HUES6 (cell line): Measurements from ENCODE around the gene PRKG1.

Experiments
- H3K27ac ChIP-seq: 2 replicates; pipeline ENCODE4 v1.7.0; 2013; ENCODE audit warnings: low read depth, mild to moderate bottlenecking, low read length, inconsistent platforms
- H3K27me3 ChIP-seq: 2 replicates; pipeline ENCODE4 v1.6.1; 2013; ENCODE audit warnings: low read length; ENCODE audit not compliant: control insufficient read depth, insufficient read depth
- H3K36me3 ChIP-seq: 2 replicates; pipeline ENCODE4 v1.6.1; 2013; ENCODE audit warnings: low read length; ENCODE audit not compliant: control insufficient read depth, insufficient read depth
- H3K4me1 ChIP-seq: 2 replicates; pipeline ENCODE4 v1.6.1; 2013; ENCODE audit warnings: low read length; ENCODE audit not compliant: control insufficient read depth, insufficient read depth
- H3K4me3 ChIP-seq: 2 replicates; pipeline ENCODE4 v1.5.1; 2013; ENCODE audit warnings: low read depth, low read length
- H3K9ac ChIP-seq: one replicate; pipeline ENCODE4 v1.6.1; 2013; ENCODE audit warnings: mild to moderate bottlenecking, low read length
- H3K9me3 ChIP-seq: 2 replicates; pipeline ENCODE4 v1.6.1; 2013; ENCODE audit warnings: low read depth, low read length; ENCODE audit not compliant: control insufficient read depth, insufficient read depth

The PRKG1 gene

GRCh38 chr10:52212062-52212461 lies 1137.8 kb downstream of the PRKG1 start:
- H3K36me3 ChIP-seq = no peaks in the 10 kb centered on the region
- H3K9ac ChIP-seq = no peak overlapping the region
- H3K27ac ChIP-seq = 0 out of 2 replicates have a peak overlapping the region, but pooled peaks have one; percentile 74
- H3K9me3 ChIP-seq = no peaks in the 10 kb centered on the region
- no peak overlapping the region for H3K4me3 ChIP-seq
- H3K4me1 ChIP-seq = peaks cover 47% of the 10 kb centered on the region
- H3K27me3 ChIP-seq = no peaks in the 10 kb centered on the region

- peaks cover 51% of the 10 kb centered on the region for H3K4me1 ChIP-seq
- H3K36me3 ChIP-seq = no peaks in the 10 kb centered on the region
- no peaks in the 10 kb centered on the region for H3K9me3 ChIP-seq
- H3K9ac ChIP-seq = no peak overlapping the region
- H3K27ac ChIP-seq = peak overlapping the region; percentile 74
- no peak overlapping the region for H3K4me3 ChIP-seq
- H3K27me3 ChIP-seq = no peaks in the 10 kb centered on the region
Observed at GRCh38 chr10:52212802-52213201, 1138.5 kb downstream of the PRKG1 start.

GRCh38 chr10:52213321-52213752 lies 1139.0 kb downstream of the PRKG1 start:
- Histone ChIP-seq H3K27ac (peak overlapping the region; percentile 76), H3K4me1 (peaks cover 51% of the 10 kb centered on the region), H3K27me3 (no peaks in the 10 kb centered on the region)

GRCh38 chr10:52215745-52216361 lies 1141.6 kb downstream of the PRKG1 start:
- no peaks in the 10 kb centered on the region for H3K36me3 ChIP-seq
- H3K4me1 ChIP-seq = peaks cover 62% of the 10 kb centered on the region
- H3K27me3 ChIP-seq = no peaks in the 10 kb centered on the region
- H3K4me3 ChIP-seq = no peak overlapping the region
- no peaks in the 10 kb centered on the region for H3K9me3 ChIP-seq
- no peak overlapping the region for H3K27ac ChIP-seq
- H3K9ac ChIP-seq = no peak overlapping the region

More at GRCh38 chr10:52213321-52213752, 1139.0 kb downstream of the PRKG1 start:
- Histone ChIP-seq H3K9me3 (no peaks in the 10 kb centered on the region), H3K9ac (peak overlapping the region; percentile 46), H3K36me3 (no peaks in the 10 kb centered on the region), H3K4me3 (peak overlapping the region; percentile 7; the same call in 1 of the 2 replicates)

DNA sequence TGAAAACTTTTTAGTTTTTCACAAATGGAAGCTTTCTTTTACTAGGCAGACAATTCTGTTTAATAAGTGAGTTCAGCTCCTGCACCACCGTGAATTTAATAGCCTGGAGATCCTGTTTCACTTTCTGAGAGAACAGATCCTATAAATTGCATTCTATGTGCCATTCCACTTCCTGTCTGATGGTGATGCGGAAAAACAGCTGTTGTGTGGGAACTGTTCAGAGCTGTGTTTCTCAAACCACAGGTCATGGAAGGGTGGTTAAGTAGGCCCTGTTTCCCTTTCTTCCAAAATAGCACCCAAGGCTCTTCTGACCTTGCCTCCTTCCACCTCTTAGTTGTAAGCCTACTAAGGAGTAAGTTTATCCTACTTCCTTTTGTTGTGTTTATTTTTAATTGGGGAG lies 1142.6 kb downstream of the PRKG1 start:
- no peak overlapping the region for H3K27ac ChIP-seq
- H3K27me3 ChIP-seq = no peaks in the 10 kb centered on the region
- H3K9me3 ChIP-seq = no peaks in the 10 kb centered on the region
- no peaks in the 10 kb centered on the region for H3K36me3 ChIP-seq
- no peak overlapping the region for H3K9ac ChIP-seq
- peaks cover 54% of the 10 kb centered on the region for H3K4me1 ChIP-seq
- H3K4me3 ChIP-seq = no peak overlapping the region

GRCh38 chr10:52217531-52217930 lies 1143.2 kb downstream of the PRKG1 start:
- Histone ChIP-seq H3K9me3 (no peaks in the 10 kb centered on the region), H3K27me3 (no peaks in the 10 kb centered on the region), H3K4me1 (peaks cover 48% of the 10 kb centered on the region), H3K4me3 (no peak overlapping the region), H3K9ac (no peak overlapping the region), H3K27ac (no peak overlapping the region), H3K36me3 (no peaks in the 10 kb centered on the region)

DNA sequence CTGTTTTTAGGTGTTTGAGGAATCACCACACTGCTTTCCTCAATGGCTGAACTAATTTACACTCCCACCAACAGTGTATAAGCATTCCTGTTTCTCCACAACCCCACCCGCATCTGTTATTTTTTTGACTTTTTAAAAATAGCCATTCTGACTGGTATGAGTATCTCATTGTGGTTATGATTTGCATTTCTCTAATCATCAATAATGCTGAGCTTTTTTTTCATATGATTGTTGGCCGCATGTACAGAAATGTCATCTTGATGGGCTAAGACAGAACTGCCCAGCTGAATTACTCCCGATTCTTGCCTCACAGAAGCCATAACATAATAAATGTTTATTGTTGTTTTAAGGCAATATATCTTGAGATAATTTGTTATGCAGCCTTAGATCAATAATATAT lies 1146.7 kb downstream of the PRKG1 start:
- Histone ChIP-seq H3K27me3 (no peaks in the 10 kb centered on the region), H3K36me3 (no peaks in the 10 kb centered on the region), H3K27ac (no peak overlapping the region), H3K9ac (no peak overlapping the region), H3K9me3 (no peaks in the 10 kb centered on the region), H3K4me1 (peaks cover 26% of the 10 kb centered on the region), H3K4me3 (no peak overlapping the region)

- H3K4me3 ChIP-seq = no peak overlapping the region
- no peaks in the 10 kb centered on the region for H3K9me3 ChIP-seq
- H3K27me3 ChIP-seq = no peaks in the 10 kb centered on the region
- no peak overlapping the region for H3K27ac ChIP-seq
- no peak overlapping the region for H3K9ac ChIP-seq
- H3K36me3 ChIP-seq = no peaks in the 10 kb centered on the region
- H3K4me1 ChIP-seq = peaks cover 16% of the 10 kb centered on the region
Observed at GRCh38 chr10:52221923-52222322, 1147.6 kb downstream of the PRKG1 start.

DNA sequence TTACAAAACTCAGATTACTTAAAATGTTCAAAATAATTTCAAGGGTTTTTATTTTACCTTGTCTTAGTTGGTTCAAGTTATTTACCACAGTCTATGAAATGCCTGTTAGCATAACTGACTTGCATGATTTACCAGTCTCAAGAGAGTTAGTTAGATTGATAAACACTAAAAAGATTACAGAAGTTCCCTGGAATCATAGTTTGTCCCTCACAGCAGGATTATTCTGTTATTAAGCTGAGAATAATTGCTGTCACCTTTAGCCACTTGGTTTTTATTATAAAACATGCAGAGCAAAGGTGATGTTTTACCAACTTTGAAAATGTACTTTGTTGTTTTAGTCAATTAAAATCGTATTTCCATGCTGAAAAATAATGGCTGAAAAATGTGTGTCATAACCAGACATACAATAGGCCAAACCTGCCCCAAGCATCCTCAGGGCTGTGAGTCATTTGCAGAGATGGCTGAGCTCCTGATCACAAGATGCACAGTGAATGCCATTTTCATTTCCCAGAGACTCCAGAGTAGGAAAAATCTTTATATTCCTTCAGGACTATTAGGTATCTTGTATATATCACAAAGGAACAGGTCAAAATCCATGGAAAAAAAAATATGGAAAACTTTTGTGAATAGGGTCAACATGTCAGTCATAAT lies 1152.0 kb downstream of the PRKG1 start:
- H3K9ac ChIP-seq = no peak overlapping the region
- H3K4me3 ChIP-seq = no peak overlapping the region
- no peaks in the 10 kb centered on the region for H3K27me3 ChIP-seq
- H3K9me3 ChIP-seq = no peaks in the 10 kb centered on the region
- no peaks in the 10 kb centered on the region for H3K4me1 ChIP-seq
- no peaks in the 10 kb centered on the region for H3K36me3 ChIP-seq
- H3K27ac ChIP-seq = no peak overlapping the region

DNA sequence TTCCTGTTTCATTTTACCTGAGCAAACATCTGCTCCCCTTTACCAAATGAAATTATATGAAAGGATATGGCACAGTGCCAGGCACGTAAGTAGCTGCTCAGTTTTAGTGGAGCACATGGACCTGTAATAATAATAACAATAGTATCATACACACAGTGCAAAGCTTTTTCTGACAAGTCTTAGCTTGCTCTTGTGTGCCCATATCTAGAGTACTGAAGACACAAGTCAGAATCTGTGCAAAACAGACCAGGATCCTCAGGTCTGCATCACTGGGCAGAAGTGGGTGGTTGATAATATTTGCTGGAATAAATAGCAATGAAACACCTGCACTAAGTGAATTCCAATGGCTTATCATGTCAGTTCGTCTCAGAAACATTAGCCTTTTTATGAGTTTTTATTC lies 1154.3 kb downstream of the PRKG1 start:
- H3K4me3 ChIP-seq = no peak overlapping the region
- H3K4me1 ChIP-seq = peaks cover 7% of the 10 kb centered on the region
- H3K27me3 ChIP-seq = no peaks in the 10 kb centered on the region
- H3K36me3 ChIP-seq = no peaks in the 10 kb centered on the region
- no peaks in the 10 kb centered on the region for H3K9me3 ChIP-seq
- no peak overlapping the region for H3K9ac ChIP-seq
- H3K27ac ChIP-seq = no peak overlapping the region

GRCh38 chr10:52229291-52229931 lies 1155.1 kb downstream of the PRKG1 start:
- Histone ChIP-seq H3K27ac (no peak overlapping the region), H3K9me3 (no peaks in the 10 kb centered on the region), H3K27me3 (no peaks in the 10 kb centered on the region), H3K36me3 (no peaks in the 10 kb centered on the region), H3K9ac (no peak overlapping the region), H3K4me1 (peaks cover 7% of the 10 kb centered on the region), H3K4me3 (no peak overlapping the region)
